Measurements from ENCODE around the gene PACSIN2. TPM values are rescaled to one million over a fixed set of nuclear protein-coding genes. Genes with fewer than 3 reads are reported as not detected.
A peak's percentile ranks its signal among the peaks of the same experiment; 100 is the strongest.

The PACSIN2 gene
- total RNA-seq, 1 donor from 2014 or later, result 95.5 TPM

DNA sequence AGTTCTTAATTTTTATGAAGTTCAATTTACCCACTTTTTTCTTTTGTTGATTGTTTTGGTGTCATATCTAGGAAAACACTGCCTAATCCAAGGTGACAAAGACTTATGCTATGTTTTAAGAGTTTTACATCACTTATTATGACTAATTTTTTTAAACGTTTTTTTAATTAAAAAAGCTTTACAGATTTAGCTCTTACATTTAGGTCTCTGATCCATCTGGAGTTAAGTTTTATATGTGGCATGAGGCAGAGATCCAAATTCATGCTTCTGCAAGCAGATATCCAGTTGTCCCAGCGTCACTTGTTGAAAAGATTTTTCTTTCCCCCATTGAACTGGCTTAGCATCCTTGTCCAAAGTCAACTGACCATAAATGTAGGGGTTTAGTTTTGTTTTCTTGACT, 72.6 kb downstream of the PACSIN2 start:
- TF ChIP-seq, protein P1, sequence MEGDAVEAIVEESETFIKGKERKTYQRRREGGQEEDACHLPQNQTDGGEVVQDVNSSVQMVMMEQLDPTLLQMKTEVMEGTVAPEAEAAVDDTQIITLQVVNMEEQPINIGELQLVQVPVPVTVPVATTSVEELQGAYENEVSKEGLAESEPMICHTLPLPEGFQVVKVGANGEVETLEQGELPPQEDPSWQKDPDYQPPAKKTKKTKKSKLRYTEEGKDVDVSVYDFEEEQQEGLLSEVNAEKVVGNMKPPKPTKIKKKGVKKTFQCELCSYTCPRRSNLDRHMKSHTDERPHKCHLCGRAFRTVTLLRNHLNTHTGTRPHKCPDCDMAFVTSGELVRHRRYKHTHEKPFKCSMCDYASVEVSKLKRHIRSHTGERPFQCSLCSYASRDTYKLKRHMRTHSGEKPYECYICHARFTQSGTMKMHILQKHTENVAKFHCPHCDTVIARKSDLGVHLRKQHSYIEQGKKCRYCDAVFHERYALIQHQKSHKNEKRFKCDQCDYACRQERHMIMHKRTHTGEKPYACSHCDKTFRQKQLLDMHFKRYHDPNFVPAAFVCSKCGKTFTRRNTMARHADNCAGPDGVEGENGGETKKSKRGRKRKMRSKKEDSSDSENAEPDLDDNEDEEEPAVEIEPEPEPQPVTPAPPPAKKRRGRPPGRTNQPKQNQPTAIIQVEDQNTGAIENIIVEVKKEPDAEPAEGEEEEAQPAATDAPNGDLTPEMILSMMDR (IDR thresholded peaks at IDR 0.05), result no peak
- intact Hi-C loops (cut with DNase I), result loop anchor here (5.0 kb wide), 1 partner anchor 85 kb away; the partner anchor contains the start of gene ARFGAP3
- DNase-seq (ENCODE audit: low spot score in 2 of 2), result peak in 1 of 2 donors; percentile 12
- H3K9me3 ChIP-seq, result no peaks in the 10 kb centered on the region
- H3K4me3 ChIP-seq, result no peak overlapping the region
- H3K4me1 ChIP-seq, result peaks cover 55 to 92% of the 10 kb centered on the region in 2 donors
- peaks cover 0 to 3% of the 10 kb centered on the region in 2 donors for H3K36me3 ChIP-seq
- no peaks in the 10 kb centered on the region for H3K27me3 ChIP-seq
- H3K27ac ChIP-seq, result peak overlapping the region; percentile 97 to 98

- Histone ChIP-seq H3K27me3 (no peaks in the 10 kb centered on the region), H3K36me3 (no peaks in the 10 kb centered on the region), H3K9me3 (no peaks in the 10 kb centered on the region), H3K4me3 (peak overlapping the region in 1 of 2 donors; percentile 26), H3K27ac (peak overlapping the region; percentile 97 to 98), H3K4me1 (peaks cover 64 to 93% of the 10 kb centered on the region in 2 donors)
- peak in 1 of 2 donors; percentile 75 for DNase-seq (ENCODE audit: low spot score in 2 of 2)
- TF ChIP-seq, protein P1 (IDR thresholded peaks at IDR 0.05), result no peak
- intact Hi-C loops (cut with DNase I), result loop anchor here (2.0 to 10.0 kb wide), 3 partner anchors 53 to 255 kb away; partner anchors contain the start of gene ARFGAP3
These were observed 74.9 kb downstream of the PACSIN2 start for GRCh38 chr22:42939941-42940653.

DNA sequence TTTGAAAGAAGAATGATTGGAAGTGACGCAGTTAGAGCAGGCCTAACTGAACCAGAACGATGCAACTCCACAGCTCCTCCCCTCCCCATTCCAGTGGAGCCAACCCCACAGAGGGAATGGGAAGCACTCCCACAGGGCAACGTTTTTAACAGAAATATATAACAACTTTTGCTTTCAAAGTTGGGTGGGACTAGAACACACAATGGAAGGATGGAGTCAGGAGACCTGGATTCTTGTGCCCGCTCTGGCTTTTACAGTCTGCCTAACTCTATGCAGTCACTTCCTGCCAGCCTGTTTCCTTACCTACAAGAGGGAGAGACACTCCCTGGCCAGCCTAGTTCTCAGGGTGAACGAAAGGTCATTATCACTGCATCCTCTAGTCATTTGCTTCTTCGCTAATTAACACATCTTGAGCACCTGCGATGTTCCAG, 75.5 kb downstream of the PACSIN2 start:
- intact Hi-C loops (cut with DNase I), result loop anchor here (10.0 kb wide), 1 partner anchor 255 kb away; no protein-coding TSS in a partner anchor
- no peak overlapping the region for H3K4me3 ChIP-seq
- no peaks in the 10 kb centered on the region for H3K36me3 ChIP-seq
- DNase-seq (ENCODE audit: low spot score in 2 of 2), result no peak
- peak overlapping the region; percentile 97 to 98 for H3K27ac ChIP-seq
- peaks cover 69 to 94% of the 10 kb centered on the region in 2 donors for H3K4me1 ChIP-seq
- no peaks in the 10 kb centered on the region for H3K27me3 ChIP-seq
- TF ChIP-seq, protein P1 (IDR thresholded peaks at IDR 0.05), result no peak
- no peaks in the 10 kb centered on the region for H3K9me3 ChIP-seq

DNA sequence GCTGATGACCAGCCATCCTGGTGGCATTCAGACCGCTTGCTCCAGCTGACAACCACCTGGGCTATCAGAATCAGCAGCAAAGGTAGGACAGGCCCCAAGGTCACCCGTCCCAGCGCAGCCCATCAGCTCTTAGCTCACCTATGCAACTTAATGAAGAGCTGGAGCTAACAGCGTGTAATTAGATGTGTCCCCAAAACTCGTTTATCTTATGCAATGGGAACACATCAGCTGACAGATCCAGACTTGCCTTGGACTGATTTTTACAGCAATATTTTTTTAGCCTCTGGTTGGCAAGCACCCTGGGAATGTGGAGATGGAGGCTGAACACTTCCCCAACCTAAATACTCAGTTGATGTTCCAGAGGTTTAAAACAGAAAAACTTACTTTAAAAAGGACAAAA, 76.0 kb downstream of the PACSIN2 start:
- intact Hi-C loops (cut with DNase I), result loop anchor here (10.0 kb wide), 1 partner anchor 254 kb away; no protein-coding TSS in a partner anchor
- peak overlapping the region; percentile 97 to 98 for H3K27ac ChIP-seq

DNA sequence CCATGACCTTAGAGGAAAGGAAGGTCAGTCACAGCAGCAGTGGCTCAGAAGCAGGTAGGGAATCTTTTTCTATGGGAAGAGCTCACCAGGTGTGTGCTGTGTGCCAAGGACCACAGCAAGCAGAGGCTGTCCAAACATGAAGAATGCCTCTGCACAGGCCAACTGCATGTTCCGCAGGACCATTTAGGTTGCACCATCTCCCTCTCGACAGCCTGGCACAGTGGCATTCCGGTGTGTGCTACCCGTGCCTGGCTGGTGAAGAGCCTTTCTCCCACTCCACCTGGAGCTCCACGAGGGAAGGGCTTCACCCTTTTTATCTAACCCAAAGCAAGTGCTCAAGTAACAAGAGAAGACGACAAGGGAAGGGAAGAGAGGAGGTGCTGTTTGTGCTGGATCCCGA, 76.5 kb downstream of the PACSIN2 start:
- peak overlapping the region; percentile 97 to 98 for H3K27ac ChIP-seq
- DNase-seq (ENCODE audit: low spot score in 2 of 2), result peak in 1 of 2 donors; percentile 39
- H3K4me1 ChIP-seq, result peaks cover 65 to 91% of the 10 kb centered on the region in 2 donors

More for the DNA sequence above, 76.0 kb downstream of the PACSIN2 start:
- H3K4me1 ChIP-seq, result peaks cover 70 to 94% of the 10 kb centered on the region in 2 donors
- no peaks in the 10 kb centered on the region for H3K36me3 ChIP-seq
- no peak overlapping the region for H3K4me3 ChIP-seq
- TF ChIP-seq, protein P1 (IDR thresholded peaks at IDR 0.05), result no peak
- H3K9me3 ChIP-seq, result no peaks in the 10 kb centered on the region
- DNase-seq (ENCODE audit: low spot score in 2 of 2), result peak in 1 of 2 donors; percentile 62
- H3K27me3 ChIP-seq, result no peaks in the 10 kb centered on the region

More for the DNA sequence above, 76.5 kb downstream of the PACSIN2 start:
- Histone ChIP-seq H3K27me3 (no peaks in the 10 kb centered on the region), H3K4me3 (peak overlapping the region in 1 of 2 donors; percentile 17), H3K36me3 (no peaks in the 10 kb centered on the region), H3K9me3 (no peaks in the 10 kb centered on the region)
- TF ChIP-seq, protein P1 (IDR thresholded peaks at IDR 0.05), result no peak
- intact Hi-C loops (cut with DNase I), result loop anchor here (10.0 kb wide), 1 partner anchor 254 kb away; no protein-coding TSS in a partner anchor

Measured in ascending aorta (tissue), 2 donors.